SU-DHL-6 (cell line): ENCODE measurements around the gene CRB2.

Experiments
- H2AFZ ChIP-seq: fragments of 200-600 bp; sonication (generic); 2 replicates; pipeline ENCODE4 v1.6.1; 2014; ENCODE audit warnings: low read depth, mild to moderate bottlenecking, moderate library complexity, mixed read lengths, antibody characterized with exemption, low read length; ENCODE audit not compliant: severe bottlenecking
- H3F3A ChIP-seq: fragments of 200-600 bp; shearing (Covaris generic); 2 replicates; pipeline ENCODE4 v1.6.0; 2016; ENCODE audit warnings: antibody characterized with exemption, mild to moderate bottlenecking; ENCODE audit not compliant: insufficient read depth
- H3K27ac ChIP-seq: fragments of 200-600 bp; sonication (generic); 2 replicates; pipeline ENCODE4 v1.5.1; 2016; ENCODE audit warnings: low read depth, mild to moderate bottlenecking, low read length, moderate library complexity, mixed read lengths
- H3K27me3 ChIP-seq: fragments of 200-600 bp; sonication (generic), shearing (Covaris generic); 2 replicates; pipeline ENCODE4 v1.6.0; 2014; ENCODE audit warnings: mild to moderate bottlenecking, low read length
- H3K36me3 ChIP-seq: fragments of 200-600 bp; sonication (generic); 2 replicates; pipeline ENCODE4 v1.6.1; 2014; ENCODE audit warnings: mild to moderate bottlenecking, low read length, mixed read lengths
- H3K4me2 ChIP-seq: fragments of 300-600, 200-600 bp; shearing (Covaris generic), sonication (generic); 2 replicates; pipeline ENCODE4 v1.6.0; 2014; ENCODE audit warnings: low read length, low read depth, mild to moderate bottlenecking; ENCODE audit not compliant: poor library complexity, severe bottlenecking
- H3K4me3 ChIP-seq: fragments of 200-600 bp; sonication (generic); 2 replicates; pipeline ENCODE4 v1.5.1; 2014; ENCODE audit warnings: antibody characterized with exemption, low read length, mild to moderate bottlenecking, mixed read lengths; ENCODE audit not compliant: insufficient read depth, poor library complexity, severe bottlenecking
- H3K79me2 ChIP-seq: fragments of 200-600 bp; sonication (generic); 2 replicates; pipeline ENCODE4 v1.6.1; 2014; ENCODE audit warnings: mild to moderate bottlenecking, low read length, moderate library complexity; ENCODE audit not compliant: insufficient read depth
- H3K9ac ChIP-seq: fragments of 200-600 bp; sonication (generic); 2 replicates; pipeline ENCODE4 v1.7.0; 2014; ENCODE audit warnings: mild to moderate bottlenecking, low read length
- H3K9me2 ChIP-seq: fragments of 200-600 bp; sonication (generic); replicated peaks from 2 replicates; pipeline ENCODE4 v1.6.1; 2014; ENCODE audit warnings: low read length; ENCODE audit not compliant: insufficient read depth
- H3K9me3 ChIP-seq: fragments of 200-600 bp; sonication (generic); 2 replicates; pipeline ENCODE4 v1.6.1; 2014; ENCODE audit warnings: low read length, mixed read lengths; ENCODE audit not compliant: insufficient read depth
- H4K20me1 ChIP-seq: fragments of 200-600 bp; sonication (generic); 2 replicates; pipeline ENCODE4 v1.6.1; 2014; ENCODE audit warnings: low read depth, mild to moderate bottlenecking, antibody characterized with exemption, low read length, moderate library complexity, mixed read lengths
- CTCF ChIP-seq: fragments of 200-600 bp; sonication (generic); IDR thresholded peaks from one replicate; pipeline ENCODE4 v1.5.1; 2017; ENCODE audit warnings: antibody characterized with exemption, mild to moderate bottlenecking, low read length, moderate library complexity; ENCODE audit not compliant: insufficient read depth, poor library complexity, severe bottlenecking
- EZH2phosphoT487 ChIP-seq: fragments of 200-600 bp; sonication (generic), shearing (Covaris generic); conservative IDR thresholded peaks from 2 replicates; pipeline ENCODE4 v1.6.1; 2018; ENCODE audit warnings: mild to moderate bottlenecking, antibody characterized with exemption, low read length, moderate library complexity, mixed read lengths

Gene CRB2

DNA sequence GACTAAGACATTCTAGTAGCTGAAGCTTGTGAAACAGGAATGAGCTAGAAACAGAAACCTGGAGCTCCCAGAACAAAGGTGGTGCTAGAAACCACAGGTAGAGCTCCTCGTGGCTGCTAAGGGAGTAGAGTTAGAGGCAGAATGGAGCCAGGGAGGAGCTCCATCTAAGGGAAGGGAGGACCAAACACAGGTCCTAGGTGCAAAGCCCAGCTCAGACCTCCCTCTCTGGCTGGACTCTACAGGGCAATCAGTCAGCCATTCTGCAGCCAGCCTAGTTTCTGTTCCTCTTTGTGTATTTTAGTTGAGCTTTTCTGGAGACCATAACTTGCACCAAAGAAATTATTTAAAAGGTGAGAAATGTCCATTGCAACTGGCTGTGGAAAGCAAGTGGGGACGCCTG lies 70.4 kb downstream of the CRB2 start:
- Histone ChIP-seq H3K9ac (no peak overlapping the region), H3K27ac (no peak overlapping the region), H4K20me1 (no peaks in the 10 kb centered on the region), H3K4me2 (peak overlapping the region; percentile 6), H3K4me3 (no peak overlapping the region), H3K9me2 (no peaks in the 10 kb centered on the region), H3K79me2 (no peaks in the 10 kb centered on the region), H3F3A (no peaks in the 10 kb centered on the region), H2AFZ (no peak overlapping the region), H3K36me3 (no peaks in the 10 kb centered on the region), H3K27me3 (no peaks in the 10 kb centered on the region), H3K9me3 (no peaks in the 10 kb centered on the region)
- TF ChIP-seq CTCF (no peak), EZH2phosphoT487 (no peak)
